Activated CD4-positive, alpha-beta T cell treated with anti-CD3 and anti-CD28 coated beads, Interleukin-2, Interleukin-4, amounts not matched to agents 100 ng/mL and 50 ng/mL, durations not matched to agents 16 hours and 8 hours (primary cell): ENCODE results near the gene CSDE1.
"Not testable (repeated sequence)": the region's sequence is repeated elsewhere in the genome, so short reads cannot be mapped to it uniquely, and the experiment has no call there.

Experiments
- DNase-seq: peaks from one replicate; pipeline ENCODE4 v3.0.0-alpha.2; 2020; ENCODE audit warnings: low spot score

Gene CSDE1

GRCh38 chr1:114757455-114758255, at the start of gene CSDE1:
CSDE1 (minus strand) TSS chr1:114757984; CDS start chr1:114739890, 18,094 bp downstream.
- DNase-seq: peak; percentile 98

DNA sequence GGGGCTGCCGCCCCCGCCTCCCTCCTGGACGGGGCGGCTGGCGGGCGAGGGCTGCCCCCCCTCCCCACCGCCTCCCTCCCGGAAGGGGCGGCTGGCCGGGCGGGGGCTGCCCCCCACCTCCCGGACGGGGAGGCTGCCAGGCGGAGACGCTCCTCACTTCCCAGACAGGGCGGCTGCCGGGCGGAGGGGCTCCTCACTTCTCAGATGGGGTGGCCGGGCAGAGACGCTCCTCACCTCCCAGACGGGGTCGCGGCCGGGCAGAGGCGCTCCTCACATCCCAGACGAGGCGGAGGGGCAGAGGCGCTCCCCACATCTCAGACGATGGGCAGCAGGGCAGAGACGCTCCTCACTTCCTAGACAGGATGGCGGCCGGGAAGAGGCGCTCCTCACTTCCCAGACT, 46.7 kb upstream of the CSDE1 start:
- DNase-seq: not testable (repeated sequence)

DNA sequence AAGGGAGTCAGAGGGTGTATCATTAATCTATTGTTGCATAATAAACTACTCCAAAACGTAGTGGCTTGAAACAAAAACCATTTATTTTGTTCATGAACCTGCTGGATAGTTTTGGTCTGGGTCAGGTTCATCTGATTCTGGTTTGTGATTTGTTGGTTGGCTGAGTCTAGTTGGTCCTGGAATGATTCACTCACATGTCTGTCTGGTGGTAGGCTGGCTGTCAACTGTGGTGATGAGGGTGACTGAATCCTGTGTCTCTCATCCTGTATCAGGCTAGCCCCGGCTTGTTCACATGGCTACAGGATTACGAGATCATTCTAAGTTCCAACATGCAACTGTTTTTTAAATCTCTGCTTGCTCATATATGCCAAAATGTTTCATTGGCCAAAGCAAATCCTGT, 45.2 kb upstream of the CSDE1 start:
- DNase-seq: no peak

DNA sequence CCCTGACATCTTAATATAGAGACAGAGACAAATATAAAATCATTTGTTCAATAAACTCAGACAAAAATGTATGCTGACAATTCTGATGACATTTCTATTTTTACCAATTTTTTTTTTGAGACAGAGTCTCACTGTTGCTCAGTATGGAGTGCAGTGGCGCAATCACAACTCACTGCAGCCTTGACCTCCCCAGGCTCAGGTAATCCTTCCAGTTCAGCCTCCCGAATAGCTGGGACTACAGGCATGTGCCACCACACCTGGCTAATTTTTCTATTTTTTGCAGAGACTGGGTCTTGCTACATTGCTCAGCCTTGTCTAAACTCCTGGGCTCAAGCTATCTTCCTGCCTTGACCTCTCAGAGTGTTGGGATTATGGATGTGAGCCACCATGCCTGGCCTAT, 36.3 kb upstream of the CSDE1 start:
- no peak for DNase-seq

GRCh38 chr1:114790581-114790980, 32.8 kb upstream of the CSDE1 start:
- DNase-seq: not testable (repeated sequence)

DNA sequence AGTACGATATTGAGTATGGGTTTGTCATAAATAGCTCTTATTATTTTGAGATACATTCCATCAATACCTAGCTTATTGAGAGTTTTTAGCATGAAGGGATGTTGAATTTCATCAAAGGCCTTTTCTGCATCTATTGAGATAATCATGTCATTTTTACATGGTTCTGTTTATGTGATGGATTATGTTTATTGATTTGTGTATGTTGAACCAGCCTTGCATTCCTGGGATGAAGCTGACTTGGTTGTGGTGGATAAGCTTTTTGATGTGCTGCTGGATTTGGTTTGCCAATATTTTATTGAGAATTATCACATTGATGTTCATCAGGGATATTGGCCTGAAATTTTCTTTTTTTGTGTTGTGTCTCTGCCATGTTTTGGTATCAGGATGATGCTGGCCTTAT, 28.7 kb upstream of the CSDE1 start:
- DNase-seq: not testable (repeated sequence)

- no peak for DNase-seq
Observed at GRCh38 chr1:114782476-114782875, 24.7 kb upstream of the CSDE1 start.

GRCh38 chr1:114780344-114781226, 22.8 kb upstream of the CSDE1 start, which contains the start of gene SIKE1:
SIKE1 (minus strand) TSS chr1:114780685; CDS start chr1:114780607, 78 bp downstream.
- peak; percentile 96 for DNase-seq

- no peak for DNase-seq
Observed at GRCh38 chr1:114779722-114780121, 21.9 kb upstream of the CSDE1 start.

DNA sequence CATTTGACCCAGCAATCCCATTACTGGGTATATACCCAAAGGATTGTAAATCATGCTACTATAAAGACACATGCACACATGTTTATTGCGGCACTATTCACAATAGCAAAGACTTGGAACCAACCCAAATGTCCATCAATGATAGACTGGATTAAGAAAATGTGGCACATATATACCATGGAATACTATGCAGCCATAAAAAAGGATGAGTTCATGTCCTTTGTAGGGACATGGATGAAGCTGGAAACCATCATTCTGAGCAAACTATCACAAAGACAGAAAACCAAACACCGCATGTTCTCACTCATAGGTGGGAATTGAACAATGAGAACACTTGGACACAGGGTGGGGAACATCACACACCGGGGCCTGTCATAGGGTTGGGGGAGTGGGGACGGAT, 18.9 kb upstream of the CSDE1 start:
- not testable (repeated sequence) for DNase-seq

DNA sequence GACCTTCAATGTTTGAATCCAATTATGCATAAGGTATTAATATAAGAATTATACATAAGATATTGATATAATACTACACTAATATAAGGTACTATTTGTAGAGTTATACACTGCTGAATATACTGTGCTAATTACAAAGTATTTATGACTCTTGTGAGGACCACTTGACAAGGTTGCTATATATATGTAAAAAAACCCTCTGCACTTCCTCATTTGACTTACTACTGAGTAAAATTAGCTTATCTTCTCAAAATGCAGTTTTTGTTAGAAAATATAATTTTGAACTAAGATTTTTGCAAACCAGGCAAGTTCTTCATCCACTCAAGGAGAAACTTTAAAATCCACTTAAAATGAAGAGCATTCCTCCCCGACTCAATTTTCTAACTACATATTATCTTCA, 14.2 kb upstream of the CSDE1 start:
- no peak for DNase-seq

- DNase-seq: no peak
Observed at GRCh38 chr1:114770989-114771388, 13.2 kb upstream of the CSDE1 start.

DNA sequence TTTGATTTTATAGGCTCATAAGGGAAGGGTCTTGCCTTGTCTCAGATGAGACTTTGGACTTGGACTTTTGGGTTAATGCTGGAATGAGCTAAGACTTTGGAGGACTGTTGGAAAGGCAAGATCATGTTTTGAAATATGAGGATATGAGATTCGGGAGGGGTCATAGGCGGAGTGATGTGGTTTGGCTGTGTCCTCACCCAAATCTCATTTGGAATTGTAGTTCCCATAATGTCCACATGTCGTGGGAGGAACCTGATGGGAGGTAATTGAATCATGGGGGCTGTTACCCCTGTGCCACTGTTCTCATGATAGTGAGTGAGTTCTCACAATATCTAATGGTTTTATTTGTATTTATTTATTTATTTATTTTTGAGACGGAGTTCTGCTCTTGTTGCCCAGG, 6.9 kb upstream of the CSDE1 start:
- DNase-seq: no peak

- DNase-seq: no peak
Observed at GRCh38 chr1:114758256-114758832, 560 bp upstream of the CSDE1 start.

- no peak for DNase-seq
Observed at GRCh38 chr1:114756949-114757454, 782 bp downstream of the CSDE1 start.

GRCh38 chr1:114756009-114756892, 1.5 kb downstream of the CSDE1 start:
- DNase-seq: peak; percentile 31

DNA sequence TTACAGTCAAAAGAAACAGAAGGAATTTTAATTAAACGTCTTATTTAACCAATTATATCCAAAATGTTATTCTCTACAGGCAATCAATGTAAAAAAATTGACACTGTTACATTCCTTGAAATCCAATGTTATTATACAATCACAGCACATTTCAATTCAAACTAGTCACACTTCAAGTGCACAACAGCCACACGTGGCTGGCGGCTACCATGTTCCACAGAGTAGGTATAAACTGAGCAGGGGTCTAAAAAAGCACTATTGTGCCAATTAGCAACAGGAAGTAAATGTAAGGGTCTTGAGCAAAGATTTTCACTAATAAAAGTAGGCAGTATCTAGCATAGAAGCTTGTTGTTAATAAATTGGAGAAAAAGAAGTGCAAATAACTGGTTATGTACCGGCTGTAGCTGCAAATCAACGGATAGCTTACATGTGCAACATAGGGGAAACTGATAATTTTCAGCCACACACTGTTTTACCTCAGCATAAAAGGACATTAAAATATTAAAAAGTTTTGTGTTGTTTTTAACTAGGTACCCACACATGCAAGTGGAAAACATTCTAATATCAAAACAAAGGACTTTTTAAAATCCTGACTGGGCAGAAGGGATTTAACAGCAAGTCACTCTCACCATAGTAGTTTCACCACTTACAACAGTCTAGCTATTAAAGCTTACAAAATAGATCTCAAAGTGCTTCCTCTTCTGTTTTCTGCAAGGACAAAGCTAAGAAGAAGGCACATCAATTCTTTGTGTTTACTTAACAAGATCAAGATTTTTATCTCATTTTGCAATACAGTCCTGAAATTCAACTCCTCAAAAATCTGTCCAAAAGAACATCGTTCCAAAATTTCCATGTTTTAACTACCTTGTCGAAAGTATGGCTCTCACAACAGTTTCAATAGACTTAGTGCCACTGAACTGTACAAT, 2.5 kb downstream of the CSDE1 start:
- DNase-seq: no peak

GRCh38 chr1:114753702-114754101, 4.1 kb downstream of the CSDE1 start:
- DNase-seq: peak; percentile 27

GRCh38 chr1:114753143-114753542, 4.6 kb downstream of the CSDE1 start:
- no peak for DNase-seq

- DNase-seq: no peak
Observed at GRCh38 chr1:114750780-114751179, 7.0 kb downstream of the CSDE1 start.
